Dermis blood vessel endothelial cell (primary cell): Measurements from ENCODE around the gene RAD51B. TPM values are rescaled to one million over a fixed set of nuclear protein-coding genes. Genes with fewer than 3 reads are reported as not detected.
"Not testable (repeated sequence)": the region's sequence is repeated elsewhere in the genome, so short reads cannot be mapped to it uniquely, and the experiment has no call there.

Experiments used
- DNase-seq: peaks from one replicate; pipeline ENCODE4 v3.0.0; 2010
- total RNA-seq: library from RNA; depleted of rRNA; stranded (reverse); fragments of >200 nt; gene quantifications from 2 replicates; pipeline ENCODE4 v1.2.3, GENCODE V29; 2014

RAD51B gene
- total RNA-seq, 1 donor from 2014 or later = 22.8 TPM

GRCh38 chr14:68420350-68420749 lies 600.8 kb downstream of the RAD51B start:
- DNase-seq = no peak

DNA sequence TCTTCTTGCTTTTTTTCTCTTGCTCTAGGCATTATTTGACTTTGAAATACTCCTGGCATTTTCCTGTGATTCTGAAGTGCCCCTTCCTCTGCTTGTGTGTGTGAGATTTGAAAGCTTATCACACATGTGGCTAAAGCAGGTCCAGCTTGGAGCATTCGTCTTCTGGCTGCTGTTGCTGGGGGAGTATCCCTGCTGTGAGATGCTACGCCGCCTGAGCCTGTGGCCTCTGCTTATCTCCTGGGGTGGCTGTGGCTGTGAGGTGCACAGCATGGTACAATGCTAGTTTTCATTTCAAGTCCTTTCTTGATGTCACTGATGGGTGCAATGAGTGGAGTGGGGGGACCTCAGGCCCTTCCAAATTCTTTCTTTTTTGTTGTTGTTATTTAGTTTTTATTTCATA lies 601.5 kb downstream of the RAD51B start:
- DNase-seq = no peak

- DNase-seq = no peak
Measured at GRCh38 chr14:68423686-68424085, 604.1 kb downstream of the RAD51B start.

- DNase-seq = no peak
Measured at GRCh38 chr14:68424443-68425172, 605.0 kb downstream of the RAD51B start.

DNA sequence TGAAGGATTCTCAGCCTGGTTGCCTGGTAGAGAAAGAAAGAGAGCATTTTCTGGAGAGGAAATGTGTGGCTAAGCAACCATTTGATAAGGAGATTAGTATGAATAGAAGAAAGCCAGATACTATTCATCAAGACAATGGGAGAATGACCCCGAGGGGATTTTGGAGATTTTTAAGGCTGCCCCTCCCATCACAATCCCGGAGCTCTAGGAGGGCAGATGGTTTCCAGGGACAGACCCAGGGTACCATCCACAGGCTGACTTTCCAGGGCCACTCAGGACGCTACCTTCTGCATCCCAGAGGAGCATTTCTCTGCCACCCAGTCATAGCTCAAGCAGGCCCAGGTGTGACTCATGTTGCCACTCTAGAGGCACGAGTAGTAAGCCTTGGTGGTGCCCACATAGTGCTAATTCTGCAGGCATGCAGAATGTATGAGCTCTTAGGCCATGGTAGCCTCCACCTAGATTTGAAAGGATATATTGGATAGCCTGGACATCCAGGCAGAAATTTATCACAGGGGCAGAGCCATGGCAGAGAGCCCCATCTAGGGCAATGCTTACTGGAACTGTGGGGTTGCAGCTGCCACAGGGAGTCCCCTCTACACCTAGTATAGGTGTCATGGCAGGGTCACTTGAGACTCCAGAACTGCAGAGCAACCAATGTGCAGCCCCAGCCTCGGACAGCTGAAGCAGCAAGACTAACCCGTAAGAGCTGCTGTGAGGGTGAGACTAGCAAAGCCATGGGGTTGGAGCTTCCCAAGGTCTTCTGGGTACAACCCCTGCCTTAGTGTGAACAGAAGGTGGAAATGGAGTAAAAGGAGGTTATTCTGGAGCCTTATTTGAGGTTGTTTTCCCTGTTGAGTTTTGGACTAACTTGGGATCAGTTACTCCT lies 607.3 kb downstream of the RAD51B start:
- no peak for DNase-seq

- no peak for DNase-seq
Measured at GRCh38 chr14:68427550-68427890, 607.9 kb downstream of the RAD51B start.

GRCh38 chr14:68428900-68429299 lies 609.3 kb downstream of the RAD51B start:
- DNase-seq = not testable (repeated sequence)

- DNase-seq = not testable (repeated sequence)
Measured at GRCh38 chr14:68434173-68434572, 614.6 kb downstream of the RAD51B start.

- DNase-seq = not testable (repeated sequence)
Measured at GRCh38 chr14:68435631-68436030, 616.1 kb downstream of the RAD51B start.

DNA sequence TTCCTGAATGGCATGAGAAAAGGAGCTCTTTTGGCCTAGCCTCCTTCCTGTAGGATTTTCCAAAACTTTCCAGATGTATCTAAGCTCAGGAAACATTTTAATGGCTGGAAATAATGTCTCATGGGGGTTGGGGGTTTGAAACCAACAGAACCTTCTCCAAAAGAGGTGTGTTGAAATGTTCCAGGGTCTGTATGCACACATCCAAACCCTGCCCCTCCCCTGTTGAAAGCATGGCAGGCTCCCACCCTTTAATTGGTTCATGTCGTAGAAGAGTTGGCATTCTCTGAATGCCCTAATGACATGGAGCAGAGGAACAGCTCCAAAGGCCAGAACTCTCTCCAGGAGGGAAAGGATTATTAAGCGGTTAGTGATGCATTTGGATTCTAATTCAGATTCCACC lies 620.1 kb downstream of the RAD51B start:
- no peak for DNase-seq

- DNase-seq = no peak
Measured at GRCh38 chr14:68440820-68441219, 621.2 kb downstream of the RAD51B start.

GRCh38 chr14:68441542-68441941 lies 622.0 kb downstream of the RAD51B start:
- no peak for DNase-seq

DNA sequence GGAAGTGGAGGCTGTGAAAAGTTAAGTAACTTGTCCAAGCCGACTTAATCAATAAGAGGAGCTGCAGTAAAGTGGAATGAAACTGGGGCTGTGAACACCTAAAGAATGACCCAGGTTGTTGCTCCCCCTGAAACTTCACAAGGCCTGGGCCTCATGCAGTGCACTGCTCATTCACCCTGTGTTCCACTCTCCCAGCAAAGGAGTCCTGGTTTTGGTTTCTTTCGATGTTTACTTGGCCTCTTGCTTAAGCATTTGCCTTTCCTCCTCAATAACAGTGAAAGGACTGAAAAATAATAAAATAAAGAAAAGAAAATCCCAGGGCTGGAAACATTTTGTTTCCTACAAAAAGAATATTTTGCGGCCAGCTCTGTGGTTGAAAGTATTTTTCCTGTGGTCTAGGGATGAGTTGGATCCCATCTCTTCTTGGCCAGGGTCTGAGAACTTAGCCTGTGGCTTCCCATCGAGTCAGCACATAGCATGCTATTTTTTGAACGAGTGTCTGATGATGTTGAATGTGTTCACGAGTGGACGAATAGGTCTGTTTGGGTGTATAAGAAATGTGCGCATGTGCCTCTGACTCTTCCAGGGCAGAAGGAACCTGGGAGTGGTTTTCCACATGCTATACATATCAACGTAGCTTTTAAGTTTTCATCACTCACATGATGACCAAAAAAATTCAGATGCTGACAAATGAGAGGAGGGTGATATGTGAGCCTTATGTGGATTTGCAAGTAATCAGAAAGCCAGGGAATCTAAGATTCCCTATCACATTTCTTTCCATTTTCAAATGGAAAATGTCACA lies 623.5 kb downstream of the RAD51B start:
- DNase-seq = no peak

DNA sequence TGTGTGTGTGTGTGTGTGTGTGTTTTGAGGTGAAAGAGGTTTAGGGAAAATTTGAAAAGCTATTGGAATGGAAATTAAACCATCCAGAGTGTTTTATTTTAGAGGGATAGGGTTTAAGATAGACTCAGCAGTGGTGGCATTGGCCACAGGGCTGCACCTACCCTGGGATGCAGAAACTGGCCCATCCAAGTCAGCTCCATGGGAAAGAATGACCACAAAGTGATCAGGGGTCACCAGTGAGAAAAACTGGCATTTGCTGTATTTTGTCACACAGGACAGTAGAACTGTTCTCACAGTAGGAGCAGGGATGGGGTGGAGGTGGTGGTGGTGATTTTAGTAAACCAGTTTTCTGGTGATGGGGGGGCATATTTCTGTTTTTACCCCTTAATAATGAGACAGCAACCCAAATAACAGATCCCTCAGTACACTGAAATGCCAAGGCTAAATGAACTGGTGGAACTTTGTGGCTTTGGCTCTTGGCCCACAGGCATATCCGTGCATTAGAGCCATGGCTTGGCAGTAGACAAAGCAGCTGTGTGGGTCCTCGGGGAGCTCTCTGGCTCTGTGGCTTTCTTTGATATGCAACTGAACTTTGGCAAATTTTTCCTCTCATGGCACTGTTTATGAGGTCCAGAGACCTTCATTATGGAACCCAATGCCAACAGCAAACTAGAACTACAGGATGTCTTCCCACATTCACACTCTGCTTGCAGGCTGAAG lies 625.0 kb downstream of the RAD51B start:
- peak; percentile 54 for DNase-seq

DNA sequence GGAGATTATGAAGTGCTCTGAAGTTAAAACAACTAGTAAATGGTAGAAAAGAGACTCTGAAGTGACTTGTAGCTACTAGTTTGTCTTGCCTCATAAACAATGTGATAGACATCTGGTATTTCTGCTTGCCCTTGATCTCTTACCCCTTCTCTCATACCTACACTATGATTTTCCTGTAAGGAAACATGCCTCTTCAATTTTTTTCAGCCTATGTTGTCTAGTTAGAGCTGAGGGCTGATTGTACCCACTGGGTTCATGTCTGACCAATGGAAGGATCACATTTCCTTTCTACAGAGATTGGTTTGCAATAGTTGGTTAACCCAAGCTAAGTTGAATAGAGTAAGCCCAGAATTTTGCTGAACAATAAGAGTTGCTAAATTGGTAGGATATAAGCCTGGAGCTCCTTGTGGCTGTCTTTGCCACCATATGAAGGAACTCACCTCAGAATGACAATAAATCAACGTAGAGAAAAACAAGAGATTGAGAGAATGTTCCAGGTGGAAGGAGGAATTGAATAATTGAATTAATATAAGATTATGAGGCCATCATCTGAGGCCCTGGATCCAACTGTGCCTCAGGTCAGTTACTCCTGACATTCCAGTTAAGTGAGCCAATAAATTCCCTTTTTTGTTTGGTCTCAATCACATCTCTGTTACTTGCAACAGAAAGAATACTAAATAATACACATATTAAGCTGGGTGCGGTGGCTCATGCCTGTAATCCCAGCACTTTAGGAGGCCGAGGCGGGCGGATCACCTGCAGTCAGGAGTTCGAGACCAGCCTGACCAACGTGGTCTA lies 626.9 kb downstream of the RAD51B start:
- DNase-seq = no peak

GRCh38 chr14:68447581-68448251 lies 628.1 kb downstream of the RAD51B start:
- no peak for DNase-seq

GRCh38 chr14:68448252-68448902 lies 628.8 kb downstream of the RAD51B start:
- DNase-seq = no peak

GRCh38 chr14:68449561-68450181 lies 630.1 kb downstream of the RAD51B start:
- DNase-seq = no peak

GRCh38 chr14:68450391-68451120 lies 631.0 kb downstream of the RAD51B start:
- DNase-seq = no peak
